Liver (tissue), 9 donors: ENCODE measurements around the gene C1QTNF3. TPM values are rescaled to one million over a fixed set of nuclear protein-coding genes. Genes with fewer than 3 reads are reported as not detected.

Experiments used
- DNase-seq: peaks from one replicate; pipeline ENCODE4 v3.0.0-alpha.2; 2017; ENCODE audit warnings: low spot score
- H3K27ac ChIP-seq, 2 donors: one replicate each; pipeline ENCODE4 v1.7.0; 2013; ENCODE audit warnings: inconsistent platforms in 2 of 2, low read length in 2 of 2, control low read depth in 1 of 2, low read depth in 1 of 2, mild to moderate bottlenecking in 1 of 2
- H3K27me3 ChIP-seq, 4 donors: one replicate each; pipeline versions ENCODE4 v1.6.1 to v1.7.0; 2013; ENCODE audit warnings: low read length in 3 of 4, inconsistent platforms in 1 of 4, mild to moderate bottlenecking in 1 of 4, moderate library complexity in 1 of 4; ENCODE audit not compliant: control insufficient read depth in 4 of 4, insufficient read depth in 4 of 4
- H3K36me3 ChIP-seq, 4 donors: one replicate each; pipeline versions ENCODE4 v1.6.1 to v1.7.0; 2013; ENCODE audit warnings: low read length in 3 of 4, mild to moderate bottlenecking in 3 of 4, low read depth in 1 of 4, moderate library complexity in 1 of 4; ENCODE audit not compliant: control insufficient read depth in 4 of 4, insufficient read depth in 3 of 4
- H3K4me1 ChIP-seq, 4 donors: one replicate each; pipeline versions ENCODE4 v1.6.1 to v1.7.0; 2013; ENCODE audit warnings: low read length in 3 of 4, mild to moderate bottlenecking in 3 of 4, moderate library complexity in 1 of 4; ENCODE audit not compliant: control insufficient read depth in 4 of 4, insufficient read depth in 4 of 4
- H3K4me3 ChIP-seq, 3 donors: one replicate each; pipeline versions ENCODE4 v1.6.1 to v1.7.0; 2013; ENCODE audit warnings: low read length in 3 of 3, control low read depth in 1 of 3, low read depth in 1 of 3, mild to moderate bottlenecking in 1 of 3
- H3K9ac ChIP-seq, 2 donors: one replicate each; pipeline ENCODE4 v1.7.0; 2013; ENCODE audit warnings: low read length in 2 of 2, mild to moderate bottlenecking in 2 of 2, moderate library complexity in 2 of 2, control low read depth in 1 of 2, low read depth in 1 of 2
- H3K9me3 ChIP-seq, 4 donors: one replicate each; pipeline versions ENCODE4 v1.6.1 to v1.7.0; 2013; ENCODE audit warnings: low read length in 3 of 4; ENCODE audit not compliant: control insufficient read depth in 4 of 4
- ATF3 ChIP-seq: IDR thresholded peaks from 2 replicates; pipeline ENCODE4 v1.6.1; 2016; ENCODE audit warnings: antibody characterized with exemption
- EGR1 ChIP-seq, 2 donors: IDR thresholded peaks; 2 replicates each; pipeline ENCODE4 v1.6.1; 2016 to 2018; ENCODE audit warnings: antibody characterized with exemption in 2 of 2, low read depth in 2 of 2
- FOXA1 ChIP-seq: IDR thresholded peaks from 2 replicates; pipeline ENCODE4 v1.6.1; 2016; ENCODE audit warnings: antibody characterized with exemption
- FOXA2 ChIP-seq: IDR thresholded peaks from 2 replicates; pipeline ENCODE4 v1.6.1; 2016; ENCODE audit warnings: antibody characterized with exemption
- GABPA ChIP-seq, 2 donors: IDR thresholded peaks in 1 of 2; conservative IDR thresholded peaks in 1 of 2; 2 replicates each; pipeline ENCODE4 v1.6.1; 2016; ENCODE audit warnings: antibody characterized with exemption in 2 of 2, mild to moderate bottlenecking in 1 of 2, moderate library complexity in 1 of 2
- HNF4A ChIP-seq, 2 donors: conservative IDR thresholded peaks; 2 replicates each; pipeline ENCODE4 v1.6.1; 2016; ENCODE audit warnings: antibody characterized with exemption in 2 of 2, mild to moderate bottlenecking in 2 of 2
- HNF4G ChIP-seq: IDR thresholded peaks from 2 replicates; pipeline ENCODE4 v1.6.1; 2016; ENCODE audit warnings: antibody characterized with exemption
- JUND ChIP-seq, 2 donors: IDR thresholded peaks; 2 replicates each; pipeline ENCODE4 v1.6.1; 2016; ENCODE audit warnings: antibody characterized with exemption in 2 of 2
- MAX ChIP-seq: IDR thresholded peaks from 2 replicates; pipeline ENCODE4 v1.6.1; 2016; ENCODE audit warnings: antibody characterized with exemption
- NR2F2 ChIP-seq: IDR thresholded peaks from 2 replicates; pipeline ENCODE4 v1.6.1; 2016; ENCODE audit warnings: antibody characterized with exemption
- RAD21 ChIP-seq, 2 donors: IDR thresholded peaks; 2 replicates each; pipeline ENCODE4 v1.6.1; 2016; ENCODE audit warnings: antibody characterized with exemption in 2 of 2, mild to moderate bottlenecking in 2 of 2
- RXRA ChIP-seq, 2 donors: IDR thresholded peaks; 2 replicates each; pipeline ENCODE4 v1.6.1; 2017 to 2018; ENCODE audit warnings: antibody characterized with exemption in 2 of 2, mild to moderate bottlenecking in 1 of 2
- SP1 ChIP-seq: IDR thresholded peaks from 2 replicates; pipeline ENCODE4 v1.6.1; 2018; ENCODE audit warnings: antibody characterized with exemption, mild to moderate bottlenecking
- TAF1 ChIP-seq: conservative IDR thresholded peaks from 2 replicates; pipeline ENCODE4 v1.6.1; 2016; ENCODE audit warnings: antibody characterized with exemption, mild to moderate bottlenecking
- YY1 ChIP-seq: IDR thresholded peaks from 2 replicates; pipeline ENCODE4 v1.6.1; 2016; ENCODE audit warnings: antibody characterized with exemption, mild to moderate bottlenecking
- WGBS: extraction: QIAGEN DNeasy Blood & Tissue Kit; methylation state at CpG from one replicate; pipeline ENCODE4 v1.1.7; 2013; 5-methylcytosine and 5-hydroxymethylcytosine counted together
- polyA plus RNA-seq, 2 donors: library from polyadenylated mRNA; stranded (reverse) in 1 of 2; unstranded in 1 of 2; fragments of 200-250 nt in 1 of 2; fragments of >200 nt in 1 of 2; fragmentation: Nextera tagmentation in 1 of 2; extraction: Ambion mirVana in 1 of 2; gene quantifications; one replicate each; pipeline versions ENCODE4 v1.2.1 to v1.2.3, GENCODE V29; 2013 to 2015
- total RNA-seq, 2 donors: library from RNA; depleted of rRNA; stranded (reverse); fragments of >200 nt; gene quantifications; one replicate each; pipeline ENCODE4 v1.2.3, GENCODE V29; 2014
- TF ChIP-seq, protein P1 (sequence below): IDR thresholded peaks from 2 replicates; pipeline ENCODE4 v1.6.1; 2016; ENCODE audit warnings: antibody characterized with exemption, mild to moderate bottlenecking
- TF ChIP-seq, protein P2 (sequence below): IDR thresholded peaks from 2 replicates; pipeline ENCODE4 v1.6.1; 2016; ENCODE audit warnings: antibody characterized with exemption
- TF ChIP-seq, protein P3 (sequence below): fragments of 150-350 bp; IDR thresholded peaks from 2 replicates; pipeline ENCODE4 v1.5.1; 2017; ENCODE audit warnings: improper control_type of control experiment, low read depth, low read length; ENCODE audit not compliant: missing input control
- donor health status: healthy.
- donor health status: healthy.
- donor health status: healthy.
- donor health status: healthy.
- donor health status: healthy.

C1QTNF3 gene
- total and polyA plus RNA-seq, 4 donors = 0.81 to 6.2 (median 2.5) TPM

- H3K4me1 ChIP-seq = peaks cover 0 to 55% (median 38%) of the 10 kb centered on the region in 4 donors
- peaks cover 0 to 16% (median 5%) of the 10 kb centered on the region in 4 donors for H3K36me3 ChIP-seq
- H3K4me3 ChIP-seq = peak overlapping the region; percentile 77 to 96 (median 84)
- H3K27ac ChIP-seq = peak overlapping the region; percentile 75 to 89
- no peaks in the 10 kb centered on the region for H3K9me3 ChIP-seq
- TF ChIP-seq FOXA1 (no peak), YY1 (no peak)
- TF ChIP-seq, protein P1, sequence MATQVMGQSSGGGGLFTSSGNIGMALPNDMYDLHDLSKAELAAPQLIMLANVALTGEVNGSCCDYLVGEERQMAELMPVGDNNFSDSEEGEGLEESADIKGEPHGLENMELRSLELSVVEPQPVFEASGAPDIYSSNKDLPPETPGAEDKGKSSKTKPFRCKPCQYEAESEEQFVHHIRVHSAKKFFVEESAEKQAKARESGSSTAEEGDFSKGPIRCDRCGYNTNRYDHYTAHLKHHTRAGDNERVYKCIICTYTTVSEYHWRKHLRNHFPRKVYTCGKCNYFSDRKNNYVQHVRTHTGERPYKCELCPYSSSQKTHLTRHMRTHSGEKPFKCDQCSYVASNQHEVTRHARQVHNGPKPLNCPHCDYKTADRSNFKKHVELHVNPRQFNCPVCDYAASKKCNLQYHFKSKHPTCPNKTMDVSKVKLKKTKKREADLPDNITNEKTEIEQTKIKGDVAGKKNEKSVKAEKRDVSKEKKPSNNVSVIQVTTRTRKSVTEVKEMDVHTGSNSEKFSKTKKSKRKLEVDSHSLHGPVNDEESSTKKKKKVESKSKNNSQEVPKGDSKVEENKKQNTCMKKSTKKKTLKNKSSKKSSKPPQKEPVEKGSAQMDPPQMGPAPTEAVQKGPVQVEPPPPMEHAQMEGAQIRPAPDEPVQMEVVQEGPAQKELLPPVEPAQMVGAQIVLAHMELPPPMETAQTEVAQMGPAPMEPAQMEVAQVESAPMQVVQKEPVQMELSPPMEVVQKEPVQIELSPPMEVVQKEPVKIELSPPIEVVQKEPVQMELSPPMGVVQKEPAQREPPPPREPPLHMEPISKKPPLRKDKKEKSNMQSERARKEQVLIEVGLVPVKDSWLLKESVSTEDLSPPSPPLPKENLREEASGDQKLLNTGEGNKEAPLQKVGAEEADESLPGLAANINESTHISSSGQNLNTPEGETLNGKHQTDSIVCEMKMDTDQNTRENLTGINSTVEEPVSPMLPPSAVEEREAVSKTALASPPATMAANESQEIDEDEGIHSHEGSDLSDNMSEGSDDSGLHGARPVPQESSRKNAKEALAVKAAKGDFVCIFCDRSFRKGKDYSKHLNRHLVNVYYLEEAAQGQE = no peak
- no peaks in the 10 kb centered on the region for H3K27me3 ChIP-seq
- WGBS = 4% methylated on average over 11 of the region's 11 CpGs
- H3K9ac ChIP-seq = peak overlapping the region; percentile 96
- no peak for DNase-seq
These were observed 35.8 kb downstream of the C1QTNF3 start for GRCh38 chr5:34007201-34007620.

DNA sequence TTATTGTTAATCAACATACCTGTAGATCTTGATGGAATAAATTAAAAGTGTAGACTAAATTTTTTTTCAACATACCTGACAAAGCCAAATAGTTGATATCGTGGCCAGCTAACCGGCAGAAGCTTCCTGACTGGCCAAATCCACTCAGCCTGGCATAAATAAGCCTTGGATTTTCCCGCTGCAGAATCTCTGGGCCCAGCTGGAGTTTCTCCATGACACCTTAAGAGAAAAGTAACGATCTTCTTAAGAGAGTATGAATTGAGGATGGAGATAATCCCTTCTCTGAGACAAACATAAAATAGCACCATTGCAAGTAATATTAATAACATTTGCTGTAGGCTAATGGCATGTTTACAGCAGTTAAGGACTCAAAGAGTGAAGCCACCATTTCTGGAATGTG, 37.3 kb downstream of the C1QTNF3 start:
- 55% methylated on average over 4 of the region's 4 CpGs for WGBS
- Histone ChIP-seq H3K9ac (peak overlapping the region in 1 of 2 donors; percentile 96), H3K36me3 (peaks cover 0 to 16% (median 5%) of the 10 kb centered on the region in 4 donors), H3K27me3 (no peaks in the 10 kb centered on the region), H3K4me1 (peaks cover 0 to 66% (median 46%) of the 10 kb centered on the region in 4 donors), H3K9me3 (no peaks in the 10 kb centered on the region), H3K4me3 (peak overlapping the region in 1 of 3 donors; percentile 77), H3K27ac (peak overlapping the region in 1 of 2 donors; percentile 22)
- no peak for DNase-seq
- TF ChIP-seq JUND (IDR thresholded peaks at IDR 0.05) = no peak
- TF ChIP-seq HNF4A (conservative IDR thresholded peaks at IDR 0.05) = no peak
- TF ChIP-seq, protein P2, sequence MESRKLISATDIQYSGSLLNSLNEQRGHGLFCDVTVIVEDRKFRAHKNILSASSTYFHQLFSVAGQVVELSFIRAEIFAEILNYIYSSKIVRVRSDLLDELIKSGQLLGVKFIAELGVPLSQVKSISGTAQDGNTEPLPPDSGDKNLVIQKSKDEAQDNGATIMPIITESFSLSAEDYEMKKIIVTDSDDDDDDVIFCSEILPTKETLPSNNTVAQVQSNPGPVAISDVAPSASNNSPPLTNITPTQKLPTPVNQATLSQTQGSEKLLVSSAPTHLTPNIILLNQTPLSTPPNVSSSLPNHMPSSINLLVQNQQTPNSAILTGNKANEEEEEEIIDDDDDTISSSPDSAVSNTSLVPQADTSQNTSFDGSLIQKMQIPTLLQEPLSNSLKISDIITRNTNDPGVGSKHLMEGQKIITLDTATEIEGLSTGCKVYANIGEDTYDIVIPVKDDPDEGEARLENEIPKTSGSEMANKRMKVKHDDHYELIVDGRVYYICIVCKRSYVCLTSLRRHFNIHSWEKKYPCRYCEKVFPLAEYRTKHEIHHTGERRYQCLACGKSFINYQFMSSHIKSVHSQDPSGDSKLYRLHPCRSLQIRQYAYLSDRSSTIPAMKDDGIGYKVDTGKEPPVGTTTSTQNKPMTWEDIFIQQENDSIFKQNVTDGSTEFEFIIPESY = no peak
- no peak for TF ChIP-seq MAX
- TF ChIP-seq GABPA (IDR thresholded peaks at IDR 0.05 in 1 of 2, conservative IDR thresholded peaks at IDR 0.05 in 1 of 2) = no peak
- no peak for TF ChIP-seq SP1
- no peak for TF ChIP-seq EGR1 (IDR thresholded peaks at IDR 0.05; ENCODE audit: low read depth in 2 of 2)
- TF ChIP-seq, protein P1 = no peak
- no peak for TF ChIP-seq YY1
- TF ChIP-seq, protein P3, sequence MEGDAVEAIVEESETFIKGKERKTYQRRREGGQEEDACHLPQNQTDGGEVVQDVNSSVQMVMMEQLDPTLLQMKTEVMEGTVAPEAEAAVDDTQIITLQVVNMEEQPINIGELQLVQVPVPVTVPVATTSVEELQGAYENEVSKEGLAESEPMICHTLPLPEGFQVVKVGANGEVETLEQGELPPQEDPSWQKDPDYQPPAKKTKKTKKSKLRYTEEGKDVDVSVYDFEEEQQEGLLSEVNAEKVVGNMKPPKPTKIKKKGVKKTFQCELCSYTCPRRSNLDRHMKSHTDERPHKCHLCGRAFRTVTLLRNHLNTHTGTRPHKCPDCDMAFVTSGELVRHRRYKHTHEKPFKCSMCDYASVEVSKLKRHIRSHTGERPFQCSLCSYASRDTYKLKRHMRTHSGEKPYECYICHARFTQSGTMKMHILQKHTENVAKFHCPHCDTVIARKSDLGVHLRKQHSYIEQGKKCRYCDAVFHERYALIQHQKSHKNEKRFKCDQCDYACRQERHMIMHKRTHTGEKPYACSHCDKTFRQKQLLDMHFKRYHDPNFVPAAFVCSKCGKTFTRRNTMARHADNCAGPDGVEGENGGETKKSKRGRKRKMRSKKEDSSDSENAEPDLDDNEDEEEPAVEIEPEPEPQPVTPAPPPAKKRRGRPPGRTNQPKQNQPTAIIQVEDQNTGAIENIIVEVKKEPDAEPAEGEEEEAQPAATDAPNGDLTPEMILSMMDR = no peak
- no peak for TF ChIP-seq RXRA (IDR thresholded peaks at IDR 0.05)
- TF ChIP-seq FOXA1 = no peak
- TF ChIP-seq ATF3 = no peak
- no peak for TF ChIP-seq FOXA2
- TF ChIP-seq NR2F2 = no peak
- TF ChIP-seq TAF1 = no peak
- no peak for TF ChIP-seq HNF4G
- TF ChIP-seq RAD21 (IDR thresholded peaks at IDR 0.05) = no peak
